ENCODE data around the gene DHRS3. TPM values are rescaled to one million over a fixed set of nuclear protein-coding genes. Genes with fewer than 3 reads are reported as not detected.

The DHRS3 gene
- total RNA-seq, 2 donors from 2014 or later = 9.2 to 9.8 TPM

GRCh38 chr1:12583484-12583883, 34.5 kb downstream of the DHRS3 start:
- TF ChIP-seq, protein P1, sequence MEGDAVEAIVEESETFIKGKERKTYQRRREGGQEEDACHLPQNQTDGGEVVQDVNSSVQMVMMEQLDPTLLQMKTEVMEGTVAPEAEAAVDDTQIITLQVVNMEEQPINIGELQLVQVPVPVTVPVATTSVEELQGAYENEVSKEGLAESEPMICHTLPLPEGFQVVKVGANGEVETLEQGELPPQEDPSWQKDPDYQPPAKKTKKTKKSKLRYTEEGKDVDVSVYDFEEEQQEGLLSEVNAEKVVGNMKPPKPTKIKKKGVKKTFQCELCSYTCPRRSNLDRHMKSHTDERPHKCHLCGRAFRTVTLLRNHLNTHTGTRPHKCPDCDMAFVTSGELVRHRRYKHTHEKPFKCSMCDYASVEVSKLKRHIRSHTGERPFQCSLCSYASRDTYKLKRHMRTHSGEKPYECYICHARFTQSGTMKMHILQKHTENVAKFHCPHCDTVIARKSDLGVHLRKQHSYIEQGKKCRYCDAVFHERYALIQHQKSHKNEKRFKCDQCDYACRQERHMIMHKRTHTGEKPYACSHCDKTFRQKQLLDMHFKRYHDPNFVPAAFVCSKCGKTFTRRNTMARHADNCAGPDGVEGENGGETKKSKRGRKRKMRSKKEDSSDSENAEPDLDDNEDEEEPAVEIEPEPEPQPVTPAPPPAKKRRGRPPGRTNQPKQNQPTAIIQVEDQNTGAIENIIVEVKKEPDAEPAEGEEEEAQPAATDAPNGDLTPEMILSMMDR (conservative IDR thresholded peaks at IDR 0.05) = no peak
- H3K36me3 ChIP-seq (ENCODE audit: control insufficient read depth, insufficient read depth, low read length) = no peaks in the 10 kb centered on the region
- no peak overlapping the region for H3K9ac ChIP-seq (ENCODE audit: extremely low read depth, low read length, poor library complexity, severe bottlenecking)
- no peaks in the 10 kb centered on the region for H3K9me3 Mint-ChIP-seq
- H3K4me1 ChIP-seq (ENCODE audit: control insufficient read depth, insufficient read depth, low read length) = no peaks in the 10 kb centered on the region
- no peak overlapping the region for H3K27ac Mint-ChIP-seq
- no peak for DNase-seq
- H3K4me1 Mint-ChIP-seq = no peaks in the 10 kb centered on the region
- no peaks in the 10 kb centered on the region for H3K27me3 ChIP-seq (ENCODE audit: control insufficient read depth, insufficient read depth, low read length, poor library complexity, severe bottlenecking)
- peaks cover 5% of the 10 kb centered on the region for H3K27me3 Mint-ChIP-seq (ENCODE audit: insufficient read depth)
- H3K27ac ChIP-seq (ENCODE audit: low read depth, low read length) = no peak overlapping the region
- H3K36me3 Mint-ChIP-seq (ENCODE audit: low read depth) = no peaks in the 10 kb centered on the region
- H3K9me3 ChIP-seq (ENCODE audit: control insufficient read depth, low read length) = no peaks in the 10 kb centered on the region
- H3K4me3 ChIP-seq (ENCODE audit: low read length) = no peak overlapping the region
- H3K4me3 Mint-ChIP-seq = no peak overlapping the region

DNA sequence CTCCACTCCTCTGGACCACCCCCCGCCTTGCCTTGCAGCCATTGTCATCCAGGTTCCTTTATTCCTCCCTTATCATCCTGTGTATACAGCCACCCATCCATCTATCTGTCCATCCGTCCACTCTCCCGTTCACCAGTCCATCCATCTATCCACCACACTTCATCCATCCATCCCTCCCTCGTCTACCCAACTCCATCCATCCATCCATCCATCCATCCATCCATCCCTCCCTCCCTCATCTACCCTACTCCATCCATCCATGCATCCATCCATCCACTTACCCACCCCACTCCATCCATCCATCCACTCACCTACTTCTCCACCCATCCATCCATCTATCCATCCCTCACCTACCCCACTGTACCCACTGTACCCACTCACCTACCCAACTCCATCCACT, 35.4 kb downstream of the DHRS3 start:
- Histone ChIP-seq H3K27ac (ENCODE audit: low read depth, low read length) (no peak overlapping the region), H3K4me1 (ENCODE audit: control insufficient read depth, insufficient read depth, low read length) (no peaks in the 10 kb centered on the region), H3K9ac (ENCODE audit: extremely low read depth, low read length, poor library complexity, severe bottlenecking) (no peak overlapping the region), H3K36me3 (ENCODE audit: control insufficient read depth, insufficient read depth, low read length) (no peaks in the 10 kb centered on the region), H3K4me3 (ENCODE audit: low read length) (no peak overlapping the region), H3K9me3 (ENCODE audit: control insufficient read depth, low read length) (no peaks in the 10 kb centered on the region), H3K27me3 (ENCODE audit: control insufficient read depth, insufficient read depth, low read length, poor library complexity, severe bottlenecking) (no peaks in the 10 kb centered on the region)
- DNase-seq = no peak
- peaks cover 2% of the 10 kb centered on the region for H3K27me3 Mint-ChIP-seq (ENCODE audit: insufficient read depth)
- no peaks in the 10 kb centered on the region for H3K9me3 Mint-ChIP-seq
- no peaks in the 10 kb centered on the region for H3K36me3 Mint-ChIP-seq (ENCODE audit: low read depth)
- TF ChIP-seq, protein P1 (conservative IDR thresholded peaks at IDR 0.05) = no peak
- no peak overlapping the region for H3K4me3 Mint-ChIP-seq
- no peak overlapping the region for H3K27ac Mint-ChIP-seq
- 93 to 100% methylated on average over 4 of the region's 4 CpGs for WGBS, 2 experiments (ENCODE audit: insufficient coverage in 1 of 2, insufficient read length in 1 of 2)
- no peaks in the 10 kb centered on the region for H3K4me1 Mint-ChIP-seq

DNA sequence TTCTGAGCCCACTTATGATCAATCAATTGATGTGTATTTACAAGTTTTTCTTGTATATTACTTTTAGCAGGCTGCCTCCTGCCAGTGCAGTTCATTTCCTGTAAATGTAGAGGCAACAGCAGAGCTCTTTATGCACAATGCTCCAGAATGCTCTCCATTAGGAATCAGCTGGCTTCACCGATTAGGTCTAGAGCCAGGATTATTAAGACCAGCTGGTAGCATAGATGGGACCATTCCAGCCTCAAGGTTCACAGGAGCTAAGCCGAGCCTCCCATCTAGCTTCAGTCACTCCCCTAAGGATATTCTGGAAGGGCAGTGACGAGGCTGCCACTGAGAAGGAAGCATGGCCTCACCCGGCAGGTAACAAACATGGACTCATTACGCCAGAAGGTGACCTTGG, 36.8 kb downstream of the DHRS3 start:
- no peaks in the 10 kb centered on the region for H3K4me1 ChIP-seq (ENCODE audit: control insufficient read depth, insufficient read depth, low read length)
- H3K27me3 Mint-ChIP-seq (ENCODE audit: insufficient read depth) = peaks cover 3% of the 10 kb centered on the region
- no peaks in the 10 kb centered on the region for H3K4me1 Mint-ChIP-seq
- no peaks in the 10 kb centered on the region for H3K27me3 ChIP-seq (ENCODE audit: control insufficient read depth, insufficient read depth, low read length, poor library complexity, severe bottlenecking)
- no peak overlapping the region for H3K27ac Mint-ChIP-seq
- DNase-seq = no peak
- no peaks in the 10 kb centered on the region for H3K36me3 ChIP-seq (ENCODE audit: control insufficient read depth, insufficient read depth, low read length)
- H3K27ac ChIP-seq (ENCODE audit: low read depth, low read length) = no peak overlapping the region
- no peaks in the 10 kb centered on the region for H3K9me3 ChIP-seq (ENCODE audit: control insufficient read depth, low read length)
- H3K4me3 Mint-ChIP-seq = no peak overlapping the region
- H3K4me3 ChIP-seq (ENCODE audit: low read length) = no peak overlapping the region
- TF ChIP-seq, protein P1 (conservative IDR thresholded peaks at IDR 0.05) = no peak
- 90 to 95% methylated on average over 5 of the region's 5 CpGs for WGBS, 2 experiments (ENCODE audit: insufficient coverage in 1 of 2, insufficient read length in 1 of 2)
- peaks cover 4% of the 10 kb centered on the region for H3K36me3 Mint-ChIP-seq (ENCODE audit: low read depth)
- no peaks in the 10 kb centered on the region for H3K9me3 Mint-ChIP-seq
- no peak overlapping the region for H3K9ac ChIP-seq (ENCODE audit: extremely low read depth, low read length, poor library complexity, severe bottlenecking)

Measured in endodermal cell (in vitro differentiated cells).